Measurements from ENCODE around the gene SETBP1. TPM values are rescaled to one million over a fixed set of nuclear protein-coding genes. Genes with fewer than 3 reads are reported as not detected.
A peak's percentile ranks its signal among the peaks of the same experiment; 100 is the strongest.

Gene SETBP1
- total RNA-seq, 1 donor, result 22.8 TPM

GRCh38 chr18:45055811-45056210 lies 375.1 kb downstream of the SETBP1 start:
- H3K36me3 ChIP-seq (ENCODE audit: insufficient read depth, low read length), result no peaks in the 10 kb centered on the region
- no peak overlapping the region for H3K4me3 ChIP-seq (ENCODE audit: insufficient read depth, low read length)
- TF ChIP-seq, protein P1, sequence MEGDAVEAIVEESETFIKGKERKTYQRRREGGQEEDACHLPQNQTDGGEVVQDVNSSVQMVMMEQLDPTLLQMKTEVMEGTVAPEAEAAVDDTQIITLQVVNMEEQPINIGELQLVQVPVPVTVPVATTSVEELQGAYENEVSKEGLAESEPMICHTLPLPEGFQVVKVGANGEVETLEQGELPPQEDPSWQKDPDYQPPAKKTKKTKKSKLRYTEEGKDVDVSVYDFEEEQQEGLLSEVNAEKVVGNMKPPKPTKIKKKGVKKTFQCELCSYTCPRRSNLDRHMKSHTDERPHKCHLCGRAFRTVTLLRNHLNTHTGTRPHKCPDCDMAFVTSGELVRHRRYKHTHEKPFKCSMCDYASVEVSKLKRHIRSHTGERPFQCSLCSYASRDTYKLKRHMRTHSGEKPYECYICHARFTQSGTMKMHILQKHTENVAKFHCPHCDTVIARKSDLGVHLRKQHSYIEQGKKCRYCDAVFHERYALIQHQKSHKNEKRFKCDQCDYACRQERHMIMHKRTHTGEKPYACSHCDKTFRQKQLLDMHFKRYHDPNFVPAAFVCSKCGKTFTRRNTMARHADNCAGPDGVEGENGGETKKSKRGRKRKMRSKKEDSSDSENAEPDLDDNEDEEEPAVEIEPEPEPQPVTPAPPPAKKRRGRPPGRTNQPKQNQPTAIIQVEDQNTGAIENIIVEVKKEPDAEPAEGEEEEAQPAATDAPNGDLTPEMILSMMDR (IDR thresholded peaks at IDR 0.05; ENCODE audit: extremely low read depth, low read depth, low read length), result no peak
- no peaks in the 10 kb centered on the region for H4K20me1 ChIP-seq (ENCODE audit: insufficient read depth, low read length)
- no peaks in the 10 kb centered on the region for H3K9me3 ChIP-seq (ENCODE audit: low read depth, low read length)
- H3K27me3 ChIP-seq (ENCODE audit: insufficient read depth, low read length), result no peaks in the 10 kb centered on the region
- no peaks in the 10 kb centered on the region for H3K79me2 ChIP-seq (ENCODE audit: insufficient read depth, low read length)
- H3K4me1 ChIP-seq (ENCODE audit: insufficient read depth, low read length), result peaks cover 14% of the 10 kb centered on the region
- H3K27ac ChIP-seq (ENCODE audit: low read depth, low read length), result no peak overlapping the region
- DNase-seq (ENCODE audit: insufficient read length, low spot score, missing footprints), result no peak
- no peak overlapping the region for H2AFZ ChIP-seq (ENCODE audit: low read length)
- no peak overlapping the region for H3K4me2 ChIP-seq (ENCODE audit: insufficient read depth, low read length)

DNA sequence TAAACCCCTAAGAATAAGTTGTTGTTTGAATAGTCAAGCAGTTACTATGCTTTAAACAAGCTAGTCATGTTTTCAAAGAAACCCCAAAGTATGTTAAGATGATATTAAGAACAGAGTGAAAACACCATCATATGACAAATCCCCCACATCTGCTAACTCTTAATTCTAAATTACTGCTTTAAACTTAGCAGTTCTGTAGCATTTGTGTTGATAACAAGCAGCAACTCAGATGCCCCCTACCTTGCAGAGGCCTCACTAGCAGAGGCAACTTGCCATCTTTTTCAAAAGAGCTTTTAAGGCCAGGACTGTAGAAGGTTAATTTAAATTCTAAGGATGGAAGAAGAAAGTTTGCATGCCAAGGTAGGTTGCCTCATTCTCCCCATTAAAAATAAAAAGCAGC lies 376.2 kb downstream of the SETBP1 start:
- Histone ChIP-seq H2AFZ (ENCODE audit: low read length) (no peak overlapping the region), H3K9me3 (ENCODE audit: low read depth, low read length) (no peaks in the 10 kb centered on the region), H3K4me2 (ENCODE audit: insufficient read depth, low read length) (no peak overlapping the region), H4K20me1 (ENCODE audit: insufficient read depth, low read length) (no peaks in the 10 kb centered on the region), H3K27me3 (ENCODE audit: insufficient read depth, low read length) (no peaks in the 10 kb centered on the region), H3K27ac (ENCODE audit: low read depth, low read length) (no peak overlapping the region), H3K4me3 (ENCODE audit: insufficient read depth, low read length) (no peak overlapping the region), H3K4me1 (ENCODE audit: insufficient read depth, low read length) (peaks cover 5% of the 10 kb centered on the region), H3K79me2 (ENCODE audit: insufficient read depth, low read length) (no peaks in the 10 kb centered on the region), H3K36me3 (ENCODE audit: insufficient read depth, low read length) (no peaks in the 10 kb centered on the region)
- TF ChIP-seq, protein P1 (IDR thresholded peaks at IDR 0.05; ENCODE audit: extremely low read depth, low read depth, low read length), result no peak
- no peak for DNase-seq (ENCODE audit: insufficient read length, low spot score, missing footprints)

DNA sequence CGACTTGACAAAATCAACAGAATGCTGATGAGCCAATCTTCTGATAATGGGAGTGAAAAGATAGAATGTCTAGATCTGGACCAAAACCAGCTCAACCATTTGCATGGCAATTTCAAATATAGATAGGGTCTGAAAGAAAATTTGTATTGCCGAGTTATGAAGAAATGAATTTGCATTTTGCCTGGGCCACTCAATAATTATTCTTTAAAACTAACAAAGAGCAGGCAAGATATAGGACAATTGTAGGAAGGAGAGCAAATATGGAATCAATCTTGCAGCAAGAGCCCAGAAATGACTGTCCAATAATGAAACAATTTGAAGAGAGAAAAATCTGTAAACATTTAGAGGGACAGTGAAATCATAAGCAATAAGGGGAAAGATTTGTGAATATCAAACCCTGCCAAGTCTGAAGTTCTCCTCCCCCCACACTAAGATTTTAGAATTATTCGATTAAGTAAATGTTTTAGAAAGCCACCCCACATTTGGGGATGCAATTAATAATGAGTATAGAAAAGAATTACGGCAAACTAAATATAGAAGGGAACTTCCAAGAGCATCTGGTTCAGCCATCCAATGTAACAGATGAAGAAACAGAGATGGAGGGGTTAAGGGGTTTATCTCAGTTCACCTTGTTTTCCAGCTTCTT lies 377.4 kb downstream of the SETBP1 start:
- Histone ChIP-seq H3K4me3 (ENCODE audit: insufficient read depth, low read length) (no peak overlapping the region), H3K27me3 (ENCODE audit: insufficient read depth, low read length) (no peaks in the 10 kb centered on the region), H3K4me2 (ENCODE audit: insufficient read depth, low read length) (no peak overlapping the region), H3K27ac (ENCODE audit: low read depth, low read length) (no peak overlapping the region), H3K9me3 (ENCODE audit: low read depth, low read length) (no peaks in the 10 kb centered on the region), H2AFZ (ENCODE audit: low read length) (no peak overlapping the region), H3K4me1 (ENCODE audit: insufficient read depth, low read length) (peaks cover 5% of the 10 kb centered on the region), H3K79me2 (ENCODE audit: insufficient read depth, low read length) (no peaks in the 10 kb centered on the region), H4K20me1 (ENCODE audit: insufficient read depth, low read length) (no peaks in the 10 kb centered on the region), H3K36me3 (ENCODE audit: insufficient read depth, low read length) (no peaks in the 10 kb centered on the region)
- no peak for DNase-seq (ENCODE audit: insufficient read length, low spot score, missing footprints)
- TF ChIP-seq, protein P1 (IDR thresholded peaks at IDR 0.05; ENCODE audit: extremely low read depth, low read depth, low read length), result no peak

DNA sequence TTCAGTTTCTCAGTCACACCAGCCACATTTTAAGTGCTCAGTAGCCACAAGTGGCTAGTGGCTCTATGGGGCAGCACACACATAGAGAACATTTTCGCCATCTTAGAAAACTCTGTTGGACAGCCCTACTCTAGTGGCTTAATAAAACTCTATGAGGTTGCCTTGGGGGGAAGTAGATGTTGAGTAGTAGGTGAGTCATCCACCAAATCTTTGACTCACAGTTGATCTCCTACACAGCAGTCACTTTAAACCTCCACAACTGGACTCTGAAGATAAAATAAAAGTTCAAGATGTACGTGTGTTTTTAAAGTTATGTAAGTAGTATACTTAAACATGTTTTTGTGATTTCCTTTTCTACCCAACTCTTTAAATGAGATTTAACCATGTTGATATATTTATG lies 379.0 kb downstream of the SETBP1 start:
- Histone ChIP-seq H3K4me3 (ENCODE audit: insufficient read depth, low read length) (no peak overlapping the region), H3K36me3 (ENCODE audit: insufficient read depth, low read length) (no peaks in the 10 kb centered on the region), H3K27ac (ENCODE audit: low read depth, low read length) (no peak overlapping the region), H4K20me1 (ENCODE audit: insufficient read depth, low read length) (no peaks in the 10 kb centered on the region), H2AFZ (ENCODE audit: low read length) (no peak overlapping the region), H3K27me3 (ENCODE audit: insufficient read depth, low read length) (no peaks in the 10 kb centered on the region), H3K4me1 (ENCODE audit: insufficient read depth, low read length) (peaks cover 5% of the 10 kb centered on the region), H3K79me2 (ENCODE audit: insufficient read depth, low read length) (no peaks in the 10 kb centered on the region), H3K4me2 (ENCODE audit: insufficient read depth, low read length) (no peak overlapping the region), H3K9me3 (ENCODE audit: low read depth, low read length) (no peaks in the 10 kb centered on the region)
- DNase-seq (ENCODE audit: insufficient read length, low spot score, missing footprints), result peak; percentile 86
- TF ChIP-seq, protein P1 (IDR thresholded peaks at IDR 0.05; ENCODE audit: extremely low read depth, low read depth, low read length), result no peak

Measured in osteoblast (primary cell).